Right kidney (tissue), 1 donor: ENCODE measurements around the gene SEPTIN2.
"Not testable (repeated sequence)": the region's sequence is repeated elsewhere in the genome, so short reads cannot be mapped to it uniquely, and the experiment has no call there.

ENCODE experiments used
- DNase-seq: peaks from one replicate; pipeline ENCODE4 v3.0.0-alpha.2; 2016

SEPTIN2 gene

GRCh38 chr2:241350530-241350877, 34.8 kb downstream of the SEPTIN2 start:
- DNase-seq, result no peak

GRCh38 chr2:241350878-241351639, 35.3 kb downstream of the SEPTIN2 start:
- DNase-seq, result no peak

- DNase-seq, result peak; percentile 32
These were observed 35.9 kb downstream of the SEPTIN2 start for GRCh38 chr2:241351640-241352031.

GRCh38 chr2:241352227-241352626, 36.5 kb downstream of the SEPTIN2 start:
- no peak for DNase-seq

- DNase-seq, result peak; percentile 70
These were observed 39.2 kb downstream of the SEPTIN2 start for GRCh38 chr2:241354668-241355658.

GRCh38 chr2:241355983-241356870, 40.5 kb downstream of the SEPTIN2 start, which contains the start of gene FARP2:
Gene FARP2, plus strand, starts transcription at chr2:241356285. Its CDS starts 16,823 bp downstream, at chr2:241373108.
- DNase-seq, result peak; percentile 87

GRCh38 chr2:241356871-241357260, 41.1 kb downstream of the SEPTIN2 start:
- DNase-seq, result no peak

- DNase-seq, result no peak
These were observed 41.8 kb downstream of the SEPTIN2 start for GRCh38 chr2:241357531-241357930.

GRCh38 chr2:241358470-241358869, 42.7 kb downstream of the SEPTIN2 start:
- no peak for DNase-seq

GRCh38 chr2:241359481-241360045, 43.8 kb downstream of the SEPTIN2 start:
- DNase-seq, result no peak

- no peak for DNase-seq
These were observed 47.7 kb downstream of the SEPTIN2 start for GRCh38 chr2:241363426-241363825.

- no peak for DNase-seq
These were observed 49.1 kb downstream of the SEPTIN2 start for GRCh38 chr2:241364781-241365180.

GRCh38 chr2:241366678-241367077, 51.0 kb downstream of the SEPTIN2 start:
- no peak for DNase-seq

GRCh38 chr2:241368643-241369042, 52.9 kb downstream of the SEPTIN2 start:
- no peak for DNase-seq

- no peak for DNase-seq
These were observed 56.8 kb downstream of the SEPTIN2 start for GRCh38 chr2:241372361-241372992.

GRCh38 chr2:241373446-241373845, 57.7 kb downstream of the SEPTIN2 start:
- no peak for DNase-seq

- not testable (repeated sequence) for DNase-seq
These were observed 58.2 kb downstream of the SEPTIN2 start for GRCh38 chr2:241373906-241374305.

GRCh38 chr2:241375300-241375699, 59.6 kb downstream of the SEPTIN2 start:
- DNase-seq, result no peak

GRCh38 chr2:241376808-241377207, 61.1 kb downstream of the SEPTIN2 start:
- no peak for DNase-seq

- no peak for DNase-seq
These were observed 63.1 kb downstream of the SEPTIN2 start for GRCh38 chr2:241378816-241379215.
